B cell (primary cell): ENCODE data around the gene MYL6.

Source experiments
- CTCF ChIP-seq: fragments of 200-600 bp; IDR thresholded peaks from one replicate; pipeline ENCODE4 v1.8.0; 2022; ENCODE audit warnings: antibody characterized with exemption, mild to moderate bottlenecking
- EZH2 ChIP-seq: IDR thresholded peaks from 2 replicates; pipeline ENCODE4 v1.6.1; 2012; ENCODE audit warnings: borderline replicate concordance, low read depth, mild to moderate bottlenecking, moderate library complexity, low read length; ENCODE audit not compliant: insufficient read depth, poor library complexity, severe bottlenecking

GRCh38 chr12:56190695-56191155, 32.6 kb downstream of the MYL6 start:
- TF ChIP-seq CTCF: no peak
- no peak for TF ChIP-seq EZH2
